ENCODE results near the gene SOCS2. TPM values are rescaled to one million over a fixed set of nuclear protein-coding genes. Genes with fewer than 3 reads are reported as not detected.

SOCS2 gene
- total and polyA plus RNA-seq, 2 donors (not counting 3 experiments of a cell fraction or from before 2014, with no cell fraction given): 2.4 to 5.6 TPM

- FAIRE-seq: no peak
- H3K4me2 ChIP-seq (ENCODE audit: insufficient read depth, low read length): peak overlapping the region; percentile 35
- H3K36me3 ChIP-seq (ENCODE audit: control insufficient read depth in 2 of 2, extremely low read depth in 1 of 2, insufficient read depth in 2 of 2, low read length in 2 of 2): no peaks in the 10 kb centered on the region
- no peaks in the 10 kb centered on the region for H3K4me1 ChIP-seq (ENCODE audit: control insufficient read depth, extremely low read depth, insufficient read depth, low read length)
- DNase-seq (ENCODE audit: low read depth, low spot score): peak; percentile 27
- no peaks in the 10 kb centered on the region for H3K9me1 ChIP-seq (replicated peaks; ENCODE audit: control insufficient read depth, extremely low read depth, insufficient read depth, low read length)
- intact Hi-C loops (cut with micrococcal nuclease) (no loop called here), dilution Hi-C loops (cut with MboI; ENCODE audit: extremely low pct_ligation_motif_present, low sequenced_read_pairs) (no loop called here)
- H3K27me3 ChIP-seq (ENCODE audit: control insufficient read depth in 2 of 2, insufficient read depth in 2 of 2, low read length in 2 of 2): peaks cover 0 to 4% of the 10 kb centered on the region in 2 experiments
- H3K27ac ChIP-seq (ENCODE audit: insufficient read depth, low read depth, low read length): no peak overlapping the region
- TF ChIP-seq MAX (IDR thresholded peaks at IDR 0.05; ENCODE audit: insufficient read depth, insufficient read length): no peak
- no peak for TF ChIP-seq GATA2 (IDR thresholded peaks at IDR 0.05; ENCODE audit: insufficient read depth, insufficient read length, low read depth, low read length)
- TF ChIP-seq FOS (IDR thresholded peaks at IDR 0.05; ENCODE audit: borderline replicate concordance, insufficient read depth, low read length): no peak
- no peak for TF ChIP-seq POLR2AphosphoS5 (IDR thresholded peaks at IDR 0.05; ENCODE audit: insufficient read depth, low read depth, low read length)
- TF ChIP-seq EZH2 (IDR thresholded peaks at IDR 0.05; ENCODE audit: borderline replicate concordance, low read depth, low read length, severe bottlenecking): no peak
- no peaks in the 10 kb centered on the region for H3K9me3 ChIP-seq (replicated peaks; ENCODE audit: control insufficient read depth, insufficient read depth, low read length)
- POLR2A ChIA-PET: no interaction called here
- H3K79me2 ChIP-seq (ENCODE audit: control insufficient read depth, insufficient read depth, low read length): no peaks in the 10 kb centered on the region
- H4K20me1 ChIP-seq (replicated peaks; ENCODE audit: control insufficient read depth, extremely low read depth, insufficient read depth, low read length): no peaks in the 10 kb centered on the region
- H3K4me3 ChIP-seq (replicated peaks in 1 of 3; ENCODE audit: insufficient read depth in 1 of 3, low read depth in 1 of 3, low read length in 3 of 3): no peak overlapping the region
- no peak overlapping the region for H2AFZ ChIP-seq (ENCODE audit: low read depth, low read length)
- BruUV-seq (replicated peaks): no TSS peak
- CTCF ChIA-PET: interaction anchor here (1.0 to 2.3 kb wide), 2 partner anchors 11 to 91 kb away, joined by 5 to 8 read pairs; no protein-coding TSS in a partner anchor
- H3K9ac ChIP-seq (replicated peaks; ENCODE audit: extremely low read depth, insufficient read depth, low read length): no peak overlapping the region
These were observed 21.4 kb downstream of the SOCS2 start for GRCh38 chr12:93593843-93594242.

GRCh38 chr12:93594766-93595311, 22.4 kb downstream of the SOCS2 start:
- Histone ChIP-seq H3K27ac (ENCODE audit: insufficient read depth, low read depth, low read length) (no peak overlapping the region), H3K79me2 (ENCODE audit: control insufficient read depth, insufficient read depth, low read length) (no peaks in the 10 kb centered on the region), H3K9me1 (replicated peaks; ENCODE audit: control insufficient read depth, extremely low read depth, insufficient read depth, low read length) (no peaks in the 10 kb centered on the region), H3K9ac (replicated peaks; ENCODE audit: extremely low read depth, insufficient read depth, low read length) (no peak overlapping the region), H2AFZ (ENCODE audit: low read depth, low read length) (no peak overlapping the region), H3K27me3 (ENCODE audit: control insufficient read depth in 2 of 2, insufficient read depth in 2 of 2, low read length in 2 of 2) (peaks cover 2 to 4% of the 10 kb centered on the region in 2 experiments), H3K4me2 (ENCODE audit: insufficient read depth, low read length) (no peak overlapping the region), H3K9me3 (replicated peaks; ENCODE audit: control insufficient read depth, insufficient read depth, low read length) (no peaks in the 10 kb centered on the region), H3K4me1 (ENCODE audit: control insufficient read depth, extremely low read depth, insufficient read depth, low read length) (no peaks in the 10 kb centered on the region), H4K20me1 (replicated peaks; ENCODE audit: control insufficient read depth, extremely low read depth, insufficient read depth, low read length) (no peaks in the 10 kb centered on the region), H3K4me3 (replicated peaks in 1 of 3; ENCODE audit: insufficient read depth in 1 of 3, low read depth in 1 of 3, low read length in 3 of 3) (no peak overlapping the region), H3K36me3 (ENCODE audit: control insufficient read depth in 2 of 2, extremely low read depth in 1 of 2, insufficient read depth in 2 of 2, low read length in 2 of 2) (no peaks in the 10 kb centered on the region)
- DNase-seq (ENCODE audit: low read depth, low spot score): no peak
- no peak for FAIRE-seq
- dilution Hi-C loops (cut with MboI; ENCODE audit: extremely low pct_ligation_motif_present, low sequenced_read_pairs) (no loop called here), intact Hi-C loops (cut with micrococcal nuclease) (no loop called here)
- ChIA-PET CTCF (interaction anchor here (1.0 to 3.1 kb wide), 5 partner anchors 12 to 507 kb away, joined by 3 to 10 read pairs (median 6); no protein-coding TSS in a partner anchor), POLR2A (no interaction called here)
- no peak for TF ChIP-seq MYC (IDR thresholded peaks at IDR 0.05; ENCODE audit: low read depth, low read length)
- no peak for TF ChIP-seq CTCF (IDR thresholded peaks at IDR 0.05; ENCODE audit: extremely low read depth in 1 of 2, insufficient read depth in 1 of 2, low read depth in 1 of 2, low read length in 2 of 2)
- TF ChIP-seq JUN (IDR thresholded peaks at IDR 0.05; ENCODE audit: borderline replicate concordance, insufficient read depth, insufficient read length, low read depth): no peak
- TF ChIP-seq POLR2AphosphoS5 (IDR thresholded peaks at IDR 0.05; ENCODE audit: insufficient read depth, low read depth, low read length): no peak
- TF ChIP-seq MAX (IDR thresholded peaks at IDR 0.05; ENCODE audit: insufficient read depth, insufficient read length): no peak
- no peak for TF ChIP-seq POLR2A (IDR thresholded peaks at IDR 0.05; ENCODE audit: low read depth, low read length)
- TF ChIP-seq FOS (IDR thresholded peaks at IDR 0.05; ENCODE audit: borderline replicate concordance, insufficient read depth, low read length): no peak
- no peak for TF ChIP-seq EZH2 (IDR thresholded peaks at IDR 0.05; ENCODE audit: borderline replicate concordance, low read depth, low read length, severe bottlenecking)
- no peak for TF ChIP-seq GATA2 (IDR thresholded peaks at IDR 0.05; ENCODE audit: insufficient read depth, insufficient read length, low read depth, low read length)
- no TSS peak for BruUV-seq (replicated peaks)

All from endothelial cell of umbilical vein (primary cell).